ENCODE data around the gene SLC12A7.

SLC12A7 gene

DNA sequence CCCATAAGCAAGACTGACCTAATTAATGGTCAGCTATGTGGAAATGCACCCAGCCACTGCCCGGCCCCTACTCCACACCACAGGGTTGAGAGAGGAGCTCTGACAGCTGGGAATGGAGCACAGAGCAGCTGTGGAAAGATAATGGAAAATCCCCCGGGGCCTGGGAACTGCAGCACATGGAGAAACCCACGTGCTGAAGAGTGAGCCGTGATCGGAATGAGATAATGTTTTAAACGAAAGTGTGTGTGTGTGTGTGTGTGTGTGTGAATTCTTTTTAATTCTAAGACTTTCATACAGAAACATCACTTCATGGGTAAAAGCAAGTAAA is 13.1 kb upstream of the SLC12A7 start:
- DNase-seq (ENCODE audit: low spot score), result no peak

DNA sequence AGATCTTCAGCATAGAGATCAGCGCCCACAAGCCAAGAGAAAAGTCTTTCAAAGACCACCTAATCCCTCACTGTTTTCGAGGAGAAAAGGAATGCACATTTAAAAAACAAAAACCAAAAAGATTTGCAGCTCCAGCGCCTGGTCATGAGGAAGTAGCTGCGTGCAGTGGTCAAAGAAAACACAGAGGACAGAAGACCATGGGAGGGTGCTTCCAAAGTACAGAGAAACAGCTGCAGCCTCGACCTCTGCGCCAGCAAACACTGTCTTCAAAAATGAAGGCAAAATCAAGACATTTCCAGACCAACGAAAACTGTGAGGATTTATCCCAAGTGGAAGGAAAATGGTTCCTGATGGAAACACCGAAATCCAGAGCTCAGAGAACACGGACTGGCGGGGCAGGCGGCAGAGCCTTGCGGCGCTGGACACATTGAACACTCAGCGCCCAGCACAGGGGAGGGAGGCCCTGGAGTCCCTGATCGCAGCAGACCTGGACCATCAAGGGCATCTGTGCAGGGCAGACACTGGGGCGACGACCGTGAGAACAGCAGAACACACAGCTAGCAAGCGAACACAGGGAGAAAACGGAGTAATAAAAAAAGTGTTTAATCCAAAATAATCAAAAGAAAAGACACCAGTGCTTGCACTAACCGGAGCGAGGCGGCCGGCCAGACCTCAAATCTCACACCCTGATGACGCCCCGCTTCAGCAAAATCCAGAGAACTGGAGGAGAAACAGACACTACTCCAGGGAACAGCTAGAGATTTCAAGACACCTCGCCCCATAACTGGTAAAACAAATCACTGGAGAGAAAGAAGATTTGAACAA is 12.6 kb upstream of the SLC12A7 start:
- DNase-seq (ENCODE audit: low spot score), result no peak

DNA sequence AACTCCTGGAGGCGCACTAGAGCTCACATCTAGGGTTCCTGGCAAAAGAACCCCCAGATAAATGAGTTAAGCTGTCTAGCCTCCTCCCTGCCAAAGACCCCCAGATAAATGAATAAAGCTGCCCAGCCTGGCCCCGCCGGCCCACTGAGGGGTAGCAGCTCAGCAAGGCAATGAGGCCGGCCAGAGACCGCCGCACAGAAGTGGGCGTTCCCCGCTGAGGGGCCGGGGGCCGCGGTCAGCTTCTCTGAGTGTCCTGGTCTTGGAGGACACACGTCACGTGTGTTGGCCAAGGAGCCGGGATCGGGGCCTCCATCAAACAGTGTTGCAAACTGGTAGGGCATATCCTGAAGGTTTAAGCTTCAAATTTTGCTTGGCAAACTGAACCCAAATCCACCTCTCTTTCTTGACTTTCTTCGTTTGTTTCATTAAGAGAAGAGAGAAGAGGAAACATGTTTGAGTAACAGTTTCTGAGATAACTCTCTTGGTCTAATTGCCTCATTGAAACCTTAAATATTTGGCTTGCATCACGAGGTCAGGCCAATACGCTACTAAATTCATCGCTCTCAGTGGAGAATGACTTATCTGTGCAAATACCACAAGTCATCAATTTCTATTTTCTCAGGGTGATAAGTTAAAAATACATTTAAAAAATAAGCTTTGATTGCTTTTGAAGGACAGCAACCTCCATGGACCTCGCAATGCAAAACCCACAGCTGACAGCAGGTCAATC is 11.7 kb upstream of the SLC12A7 start:
- no peak for DNase-seq (ENCODE audit: low spot score)

DNA sequence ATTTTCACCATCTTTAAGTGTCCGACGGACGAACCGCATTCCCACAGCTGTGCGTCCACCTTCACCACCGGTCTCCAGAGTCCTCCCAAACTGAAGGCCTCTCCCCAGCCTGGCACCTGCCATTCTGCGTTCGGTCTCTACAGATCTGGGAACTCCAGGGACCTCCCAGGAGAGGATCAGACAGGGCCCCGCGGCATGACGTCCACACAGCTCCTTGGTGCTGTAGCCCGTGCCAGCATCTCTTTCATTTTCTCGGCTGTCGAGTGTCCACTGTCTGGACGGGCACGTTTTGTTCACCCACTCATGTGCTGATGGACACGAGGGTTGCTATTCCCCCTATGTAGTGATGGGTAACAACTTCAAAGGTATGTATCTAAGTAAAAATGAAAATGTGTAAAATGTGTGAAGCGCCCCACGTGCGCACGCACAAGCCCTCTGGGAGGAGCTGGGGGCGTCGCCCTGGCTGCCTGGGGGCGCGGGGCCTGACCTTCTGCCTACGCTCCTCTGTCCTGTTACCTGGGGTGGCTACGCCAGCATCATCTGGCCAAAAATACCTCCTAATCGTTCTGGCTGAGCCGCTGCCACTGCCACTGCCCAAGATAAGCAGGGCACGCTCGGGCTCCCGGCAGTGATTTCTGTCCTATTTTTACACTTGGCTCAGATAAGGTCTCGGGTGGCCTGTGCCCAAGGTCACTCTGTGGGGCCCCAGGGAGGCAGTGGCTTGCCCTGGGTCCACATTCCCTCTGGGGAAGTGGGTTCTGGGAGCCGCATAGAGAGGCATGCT is 10.8 kb upstream of the SLC12A7 start:
- DNase-seq (ENCODE audit: low spot score), result no peak

DNA sequence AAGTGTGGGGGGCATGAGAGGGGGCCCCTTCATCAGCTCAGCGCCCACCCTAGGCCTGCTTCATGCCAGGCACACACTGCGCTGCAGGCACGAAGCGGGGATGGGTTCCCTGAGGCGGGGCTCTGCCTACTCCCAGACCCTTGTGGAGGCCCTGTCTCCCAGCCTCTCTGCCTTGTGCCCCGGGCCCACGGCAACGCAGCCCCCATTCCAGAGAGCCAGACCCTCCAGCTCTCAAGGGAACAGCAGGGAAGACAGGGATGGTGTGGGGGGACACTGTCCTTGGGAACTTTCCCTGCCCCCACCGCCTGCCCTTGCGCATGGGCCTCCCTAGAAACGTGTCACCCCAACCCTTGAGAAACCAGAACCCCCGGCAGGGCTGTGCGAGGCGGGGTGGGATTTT is 10.0 kb upstream of the SLC12A7 start:
- no peak for DNase-seq (ENCODE audit: low spot score)

DNA sequence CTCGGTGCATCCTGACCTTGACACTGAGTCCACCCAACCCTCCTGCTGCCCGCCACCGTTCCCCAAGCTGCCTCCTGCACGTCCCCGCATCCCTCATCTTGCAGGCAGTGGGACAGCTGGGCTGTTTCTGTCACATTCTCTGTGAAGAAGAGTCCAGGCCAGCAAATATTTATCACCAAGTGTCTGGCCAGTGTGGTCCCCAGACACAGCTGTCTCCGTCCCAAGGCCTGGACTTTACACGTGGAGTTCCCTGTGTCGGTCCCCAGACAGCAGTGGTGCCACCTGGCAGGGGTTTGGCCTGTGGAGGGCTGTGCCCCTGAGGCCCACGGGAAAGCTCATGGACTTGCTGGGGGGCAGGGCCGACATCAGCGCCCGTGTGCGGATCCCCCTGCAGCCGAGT is 9.2 kb upstream of the SLC12A7 start:
- DNase-seq (ENCODE audit: low spot score), result no peak

DNA sequence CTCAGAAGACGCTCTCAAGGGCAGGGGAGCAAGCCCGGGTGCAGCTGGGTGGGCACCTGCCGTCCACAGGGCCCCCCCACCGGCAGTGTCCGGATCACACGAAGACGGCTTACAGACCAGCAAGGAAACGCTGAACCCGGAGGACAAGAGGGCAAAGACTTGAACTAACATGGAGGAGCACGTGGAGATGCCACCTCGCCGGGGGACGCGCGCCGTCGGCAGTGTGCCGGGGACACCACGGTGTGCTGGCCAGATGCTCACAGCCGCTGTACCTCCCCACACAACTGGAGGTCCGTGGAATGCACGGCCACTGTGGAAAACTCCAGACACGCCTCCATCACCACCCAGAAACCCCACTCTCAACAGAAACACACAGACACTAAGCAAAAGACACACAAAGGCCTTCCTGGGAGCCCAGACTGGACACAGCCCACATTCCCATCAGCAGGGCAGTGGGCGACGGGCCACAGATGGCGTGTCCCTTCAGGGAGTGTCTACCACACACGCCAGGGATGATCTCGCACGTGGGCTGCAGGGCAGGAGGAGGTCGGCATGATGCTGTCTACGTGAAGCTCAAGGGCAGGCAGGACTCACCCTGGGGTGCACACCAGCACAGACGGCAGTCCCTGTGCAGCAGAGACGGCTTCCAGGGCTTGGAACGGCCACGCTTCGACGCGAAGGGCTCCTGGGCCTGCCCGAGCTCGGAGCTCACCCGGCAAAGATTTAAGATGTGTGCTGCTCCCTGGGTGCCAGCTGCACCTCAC is 8.6 kb upstream of the SLC12A7 start:
- DNase-seq (ENCODE audit: low spot score), result no peak

DNA sequence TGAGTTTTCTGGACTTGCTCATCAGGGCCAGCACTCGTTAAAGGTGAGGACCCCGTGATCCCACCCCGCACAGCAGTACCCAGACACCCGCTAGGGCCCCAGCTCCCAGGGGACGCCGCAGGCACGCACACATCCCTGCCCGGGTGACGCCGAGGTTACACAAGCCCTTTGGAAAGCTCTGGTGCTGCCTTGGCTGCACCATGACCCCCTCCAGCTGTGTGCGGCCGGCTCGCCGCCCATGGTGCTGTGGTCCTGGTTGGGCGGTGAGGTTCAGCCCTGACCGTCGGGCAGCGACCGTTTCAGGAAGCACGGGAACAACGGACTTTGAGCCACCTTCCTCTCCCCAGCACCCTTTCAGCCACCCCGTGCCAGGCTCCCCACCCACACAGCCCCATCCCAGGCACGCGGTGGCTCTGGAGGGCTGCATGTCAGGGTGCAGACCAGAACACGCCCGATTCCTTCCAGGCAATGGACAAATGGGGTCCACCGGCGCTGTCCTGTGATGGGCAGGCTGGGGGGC is 7.5 kb upstream of the SLC12A7 start:
- DNase-seq (ENCODE audit: low spot score), result no peak

DNA sequence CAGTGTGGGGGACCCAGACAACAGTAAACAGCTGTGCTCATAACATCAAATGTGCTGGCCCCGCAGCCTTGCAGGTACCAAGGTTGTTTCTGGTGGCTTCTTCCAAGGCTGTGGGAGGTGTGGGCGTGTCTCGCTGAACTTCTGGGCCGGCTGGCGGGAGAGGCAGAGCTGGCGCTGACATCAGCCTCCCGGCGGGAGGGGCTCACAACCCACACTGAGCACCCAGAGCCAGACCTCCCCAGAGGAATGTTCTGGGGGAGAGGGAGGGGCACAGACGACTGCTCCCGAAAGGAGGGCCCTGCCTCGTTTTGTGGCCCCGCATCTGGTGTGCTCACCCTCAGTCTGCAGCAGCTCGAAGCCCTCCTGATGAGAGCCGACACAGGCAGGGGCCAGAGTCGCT is 6.9 kb upstream of the SLC12A7 start:
- DNase-seq (ENCODE audit: low spot score), result no peak

DNA sequence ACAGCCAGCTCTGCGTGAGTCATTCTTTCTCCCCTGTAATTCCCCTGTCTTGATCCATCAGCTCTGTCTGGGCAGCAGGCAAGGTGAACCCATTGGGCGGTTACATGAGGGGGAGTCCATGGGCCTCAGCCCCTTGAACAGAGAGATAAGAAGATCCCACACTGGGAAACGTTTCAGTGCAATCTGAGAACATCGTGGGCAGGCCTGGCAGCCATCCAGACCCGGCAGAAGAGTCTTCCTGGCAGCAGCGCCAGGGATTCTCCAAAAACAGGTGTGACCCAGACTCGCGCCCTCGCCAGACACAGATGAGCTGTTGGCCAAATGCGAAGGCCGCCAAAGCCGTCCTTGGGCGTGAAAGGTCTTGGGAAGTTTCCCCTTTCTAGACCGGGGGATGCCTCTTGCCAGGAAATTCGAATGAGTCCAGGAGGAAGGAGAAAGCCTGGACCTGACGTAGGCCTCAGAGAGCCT is 6.4 kb upstream of the SLC12A7 start:
- DNase-seq (ENCODE audit: low spot score), result no peak

DNA sequence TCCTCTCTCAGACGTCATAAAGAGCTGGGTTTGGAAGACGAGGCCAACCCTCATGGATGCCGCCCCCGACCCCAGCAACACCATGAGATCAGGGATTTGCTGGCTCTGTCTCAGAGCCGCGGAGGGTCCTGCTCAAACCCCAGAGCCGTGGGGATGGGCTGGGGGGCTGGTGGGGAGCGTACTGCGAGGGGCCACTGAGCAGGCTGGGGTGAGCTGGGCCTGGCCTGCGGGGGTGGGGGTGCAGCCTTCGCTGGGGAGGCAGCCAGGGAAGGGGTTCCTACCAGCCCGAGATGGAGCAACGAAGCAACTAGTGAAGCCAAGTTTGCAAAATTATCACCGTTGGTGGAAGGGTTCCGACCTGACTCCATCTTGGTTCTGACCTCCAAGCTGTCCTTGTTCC is 5.1 kb upstream of the SLC12A7 start:
- no peak for DNase-seq (ENCODE audit: low spot score)

DNA sequence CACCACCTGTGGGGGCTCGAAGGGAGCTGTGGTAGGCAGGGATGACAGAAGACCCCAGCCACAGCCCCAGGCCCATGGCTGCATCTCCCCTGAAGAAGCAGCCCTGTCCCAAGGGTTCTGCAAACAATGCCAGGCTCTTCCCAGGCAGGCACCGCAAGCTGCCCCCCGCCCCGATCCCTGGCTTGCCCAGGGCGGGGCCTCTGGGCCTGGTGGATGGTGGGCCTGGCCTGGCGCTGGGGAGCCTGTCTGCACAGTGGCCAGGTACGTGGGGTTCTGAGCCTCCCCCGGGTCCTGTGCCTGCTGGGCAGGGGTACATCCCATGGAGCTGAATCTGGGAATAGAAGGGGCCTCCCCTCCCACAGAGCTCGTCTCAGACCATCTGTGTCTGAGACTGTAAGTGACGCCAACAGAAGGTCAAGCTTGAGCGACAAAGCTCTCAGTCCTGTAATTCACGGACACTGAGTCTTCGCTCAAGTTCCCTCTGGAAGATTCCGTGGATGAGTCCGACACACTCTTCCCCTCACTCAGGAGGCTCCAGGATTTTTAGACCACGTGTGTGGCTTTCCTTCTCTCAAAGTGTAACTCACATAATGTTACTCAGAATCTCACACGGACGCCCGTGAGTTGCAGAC is 4.4 kb upstream of the SLC12A7 start:
- DNase-seq (ENCODE audit: low spot score), result no peak

DNA sequence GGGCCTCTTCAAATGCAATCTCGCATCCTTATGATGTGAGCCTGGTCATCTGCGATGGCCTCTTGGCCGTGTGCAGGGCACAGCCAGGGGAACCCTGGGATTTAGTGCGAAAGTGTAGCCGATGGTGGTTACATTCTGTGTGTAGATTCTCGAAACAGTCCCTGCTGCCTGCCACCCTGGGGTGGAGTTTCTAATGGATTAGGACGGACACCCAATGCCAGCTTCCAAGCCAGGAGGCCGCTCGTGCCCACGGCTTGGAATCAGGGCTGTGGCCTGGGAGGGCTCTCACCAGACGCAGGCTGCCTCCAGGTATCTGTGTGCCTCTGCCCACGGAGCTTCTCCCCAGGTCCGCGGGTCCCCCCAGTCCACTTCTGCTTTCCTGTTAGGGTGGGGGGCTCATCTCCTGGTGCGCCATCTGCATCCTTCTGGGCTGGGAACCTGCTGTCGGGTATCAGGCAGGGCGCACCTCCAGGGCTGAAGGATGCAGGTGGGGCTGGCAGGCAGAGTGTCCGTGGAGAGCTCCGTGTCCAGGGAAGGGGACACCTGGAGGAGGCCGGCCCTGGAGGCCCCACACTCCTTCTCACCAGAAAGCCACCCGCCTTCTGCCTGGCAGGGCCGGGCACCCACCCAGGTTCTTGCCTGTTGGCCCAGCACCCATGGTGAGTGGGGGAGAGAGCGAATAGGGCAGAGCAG is 3.4 kb upstream of the SLC12A7 start:
- no peak for DNase-seq (ENCODE audit: low spot score)

DNA sequence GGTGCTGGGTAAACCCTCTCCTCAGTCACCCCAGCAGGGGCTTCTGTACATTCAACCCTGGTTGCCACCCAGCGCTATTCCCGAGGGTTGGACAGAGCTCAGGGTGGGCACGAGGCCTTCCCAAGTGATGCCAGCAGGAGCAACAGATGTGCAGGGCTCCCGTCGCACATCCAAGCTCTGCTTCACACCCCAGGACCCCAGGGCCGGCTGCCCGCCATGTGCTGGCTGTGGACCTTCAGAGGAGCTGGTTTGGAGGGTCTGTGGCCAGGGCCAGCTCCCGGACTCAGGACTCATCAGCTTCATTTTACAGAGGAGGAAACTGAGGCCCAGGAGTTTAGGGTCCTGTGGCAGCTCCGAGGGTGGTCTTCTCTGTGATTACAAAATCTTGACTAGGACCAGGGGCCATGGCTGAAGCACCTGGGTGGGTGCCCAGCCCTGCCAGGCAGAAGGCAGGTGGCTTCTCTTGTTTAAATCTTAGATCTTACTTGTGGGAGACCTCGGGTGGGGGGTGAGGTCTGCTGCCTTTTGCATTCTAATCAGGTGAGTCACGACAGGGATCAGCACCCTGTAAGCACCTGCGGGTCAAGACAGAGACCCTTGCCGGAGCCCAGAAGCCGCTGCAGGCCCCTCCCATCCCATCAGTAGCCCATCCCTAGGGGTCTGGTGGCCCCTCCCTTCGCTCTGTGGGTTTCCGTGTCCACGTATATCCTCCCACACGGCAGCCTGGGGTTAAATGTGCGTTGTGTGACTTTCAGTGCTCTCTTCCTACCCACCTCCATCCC is 2.1 kb upstream of the SLC12A7 start:
- DNase-seq (ENCODE audit: low spot score), result no peak

DNA sequence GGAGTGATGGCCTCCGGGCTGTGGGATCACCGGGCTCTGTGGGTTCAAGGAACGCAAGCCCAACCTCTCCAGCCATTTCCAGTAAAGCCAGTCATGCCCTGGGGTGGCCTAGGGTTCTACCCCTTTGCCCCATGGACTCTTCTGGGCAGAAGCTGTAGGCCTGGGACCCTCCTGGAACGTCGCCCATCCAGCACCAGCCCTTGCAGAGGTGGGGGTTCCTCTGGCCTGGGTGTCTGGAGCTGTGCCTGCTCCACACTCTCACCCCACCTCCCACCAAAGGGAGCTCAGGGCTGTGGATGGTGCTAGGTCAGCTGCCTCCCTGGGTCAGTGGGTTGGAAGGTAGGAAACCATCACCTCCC is 1.4 kb upstream of the SLC12A7 start:
- no peak for DNase-seq (ENCODE audit: low spot score)

DNA sequence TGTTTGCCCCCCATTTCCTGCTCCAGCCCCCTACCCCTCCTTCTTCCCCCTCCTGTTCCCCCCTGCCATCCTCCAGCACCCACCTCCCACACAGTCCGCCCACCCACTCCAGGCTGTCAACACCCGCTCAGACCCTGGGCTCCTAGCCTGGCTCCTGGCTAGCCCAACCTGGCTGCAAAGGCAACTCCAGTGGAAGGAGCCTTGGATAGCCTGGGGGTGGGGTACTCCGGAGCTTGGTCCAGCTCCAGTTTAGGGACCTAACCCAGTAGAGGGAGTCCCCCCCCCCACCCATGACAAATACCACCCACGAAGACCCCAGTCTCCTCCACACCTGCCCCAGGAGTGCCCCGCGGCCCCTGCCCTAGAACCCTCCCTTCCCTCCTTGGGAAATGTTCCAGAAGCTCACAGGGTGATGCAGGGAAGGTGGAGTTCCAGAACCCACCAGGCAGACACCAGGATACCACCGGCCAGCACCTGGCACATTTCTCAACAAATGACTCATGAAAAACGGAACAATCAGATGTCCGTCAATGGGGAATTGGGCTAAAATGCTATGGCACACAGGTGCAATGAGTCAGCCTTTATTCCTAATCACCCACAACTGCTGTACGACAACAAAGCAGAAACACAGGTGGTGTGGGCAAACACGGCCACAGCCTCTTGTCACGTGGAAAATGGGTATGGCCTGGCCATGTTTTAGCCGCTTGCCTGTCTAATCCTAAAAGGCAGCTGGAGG is 901 bp upstream of the SLC12A7 start:
- DNase-seq (ENCODE audit: low spot score), result no peak

DNA sequence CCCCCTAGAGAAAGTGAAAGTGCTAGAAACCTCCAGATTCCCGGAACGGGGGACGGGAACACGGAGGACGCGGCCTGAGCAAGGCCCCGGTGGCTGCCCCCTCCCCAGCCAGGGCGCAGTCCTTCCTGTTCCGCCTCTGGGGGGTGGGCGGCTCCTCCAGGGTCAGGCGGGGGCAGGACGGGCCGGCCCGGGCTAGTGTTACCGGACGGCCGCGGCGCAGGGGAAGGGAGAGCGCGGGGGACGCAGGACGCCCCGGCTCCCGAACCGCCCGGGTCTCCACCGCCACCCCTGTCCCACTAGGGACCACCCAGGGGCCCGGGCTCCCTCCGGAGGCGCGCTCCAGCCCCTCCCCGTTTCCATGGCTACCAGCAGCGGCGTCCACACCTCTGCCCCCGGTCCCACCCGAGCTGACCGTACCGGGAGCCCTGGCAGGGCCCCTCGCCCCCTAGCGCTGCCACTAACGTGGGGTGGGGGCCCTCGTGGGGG is 579 bp downstream of the SLC12A7 start:
- DNase-seq (ENCODE audit: low spot score), result no peak

DNA sequence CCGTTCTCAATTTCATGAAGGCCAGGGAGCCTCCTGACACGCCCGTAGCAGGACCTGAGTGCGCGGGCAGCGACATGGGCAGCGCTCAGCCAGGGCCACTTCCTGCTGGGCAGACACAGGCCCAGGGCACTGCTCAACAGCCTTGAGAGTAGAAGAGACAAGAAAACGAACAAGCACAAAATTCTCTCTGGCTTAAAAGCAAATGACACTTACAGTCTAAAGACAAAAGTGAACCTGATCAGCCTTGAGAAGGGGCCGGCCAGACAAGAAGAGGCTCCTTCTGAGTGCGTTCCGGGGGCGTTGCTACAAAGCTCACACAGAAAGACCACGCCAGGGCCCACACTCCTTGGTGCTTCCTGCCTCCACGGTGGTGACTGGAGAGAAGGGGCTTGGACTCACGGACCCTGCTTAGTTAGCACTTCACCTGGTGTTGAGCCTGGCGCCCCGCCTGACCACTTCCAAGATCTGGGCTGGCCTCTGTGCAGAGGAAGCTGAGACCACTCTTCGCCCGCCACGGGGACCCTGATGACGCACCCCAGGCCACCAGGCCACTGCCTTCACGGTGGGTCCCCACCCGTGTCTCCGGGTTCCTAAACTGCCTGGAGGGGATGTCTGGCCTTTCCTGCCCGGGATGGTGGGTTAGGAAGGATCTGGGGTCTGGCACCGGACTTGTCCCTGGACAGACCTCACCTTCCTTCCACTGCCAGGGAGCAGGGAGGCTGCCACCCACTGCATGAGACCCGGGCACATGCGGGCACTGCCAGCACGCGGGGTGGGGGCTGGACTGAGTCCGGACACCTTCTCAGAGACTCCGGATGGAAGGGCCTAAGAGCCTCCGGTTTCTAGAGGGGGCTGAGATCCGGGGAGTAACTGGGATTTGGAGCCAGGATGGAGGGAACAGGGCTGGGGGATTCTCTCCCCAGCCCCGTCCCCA is 1.3 kb downstream of the SLC12A7 start:
- DNase-seq (ENCODE audit: low spot score), result no peak
